RWPE2 (cell line): ENCODE measurements around the gene CPLX4.

Experiments used
- ATAC-seq: fragments of 200-7000 bp; cut with Tn5 transposase; 3 replicates; pipeline ENCODE4 v1.9.1; 2021; ENCODE audit warnings: low read depth
- DNase-seq: peaks from one replicate; pipeline ENCODE4 v3.0.0-alpha.2; 2020; ENCODE audit warnings: low spot score
- H3K27ac ChIP-seq: fragments of 450-650 bp; 2 replicates; pipeline ENCODE4 v1.5.1; 2017; ENCODE audit warnings: mild to moderate bottlenecking; ENCODE audit not compliant: poor library complexity, severe bottlenecking
- H3K27me3 ChIP-seq: fragments of 250-450 bp; sonication (Bioruptor Pico); 2 replicates; pipeline ENCODE4 v1.5.1; 2021; ENCODE audit warnings: mild to moderate bottlenecking, moderate library complexity; ENCODE audit not compliant: insufficient read depth, poor library complexity, severe bottlenecking
- H3K36me3 ChIP-seq: fragments of 250-450 bp; sonication (Bioruptor Pico); 2 replicates; pipeline ENCODE4 v1.5.1; 2020; ENCODE audit warnings: low read depth, mild to moderate bottlenecking, moderate library complexity
- H3K4me1 ChIP-seq: fragments of 250-450 bp; sonication (Bioruptor Pico); 2 replicates; pipeline ENCODE4 v1.5.1; 2021; ENCODE audit warnings: mild to moderate bottlenecking, moderate library complexity; ENCODE audit not compliant: insufficient read depth, poor library complexity, severe bottlenecking
- H3K4me3 ChIP-seq: fragments of 250-450 bp; sonication (Bioruptor Pico); 2 replicates; pipeline ENCODE4 v1.5.1; 2021; ENCODE audit warnings: mild to moderate bottlenecking, moderate library complexity; ENCODE audit not compliant: severe bottlenecking
- H3K9me3 ChIP-seq: fragments of 250-450 bp; sonication (Bioruptor Pico); 2 replicates; pipeline ENCODE4 v1.5.1; 2021; ENCODE audit warnings: mild to moderate bottlenecking, moderate library complexity; ENCODE audit not compliant: severe bottlenecking
- CTCF ChIP-seq: fragments of 450-650 bp; IDR thresholded peaks from one replicate; pipeline ENCODE4 v1.5.1; 2017; ENCODE audit warnings: mild to moderate bottlenecking, moderate library complexity; ENCODE audit not compliant: poor library complexity, severe bottlenecking

The CPLX4 gene

GRCh38 chr18:59269563-59270119, 48.8 kb downstream of the CPLX4 start:
- Histone ChIP-seq H3K9me3 (no peaks in the 10 kb centered on the region), H3K27ac (no peak overlapping the region), H3K36me3 (no peaks in the 10 kb centered on the region), H3K27me3 (peaks cover 99% of the 10 kb centered on the region), H3K4me1 (no peaks in the 10 kb centered on the region), H3K4me3 (no peak overlapping the region)
- ATAC-seq (no peak), DNase-seq (no peak)
- TF ChIP-seq CTCF, result no peak

DNA sequence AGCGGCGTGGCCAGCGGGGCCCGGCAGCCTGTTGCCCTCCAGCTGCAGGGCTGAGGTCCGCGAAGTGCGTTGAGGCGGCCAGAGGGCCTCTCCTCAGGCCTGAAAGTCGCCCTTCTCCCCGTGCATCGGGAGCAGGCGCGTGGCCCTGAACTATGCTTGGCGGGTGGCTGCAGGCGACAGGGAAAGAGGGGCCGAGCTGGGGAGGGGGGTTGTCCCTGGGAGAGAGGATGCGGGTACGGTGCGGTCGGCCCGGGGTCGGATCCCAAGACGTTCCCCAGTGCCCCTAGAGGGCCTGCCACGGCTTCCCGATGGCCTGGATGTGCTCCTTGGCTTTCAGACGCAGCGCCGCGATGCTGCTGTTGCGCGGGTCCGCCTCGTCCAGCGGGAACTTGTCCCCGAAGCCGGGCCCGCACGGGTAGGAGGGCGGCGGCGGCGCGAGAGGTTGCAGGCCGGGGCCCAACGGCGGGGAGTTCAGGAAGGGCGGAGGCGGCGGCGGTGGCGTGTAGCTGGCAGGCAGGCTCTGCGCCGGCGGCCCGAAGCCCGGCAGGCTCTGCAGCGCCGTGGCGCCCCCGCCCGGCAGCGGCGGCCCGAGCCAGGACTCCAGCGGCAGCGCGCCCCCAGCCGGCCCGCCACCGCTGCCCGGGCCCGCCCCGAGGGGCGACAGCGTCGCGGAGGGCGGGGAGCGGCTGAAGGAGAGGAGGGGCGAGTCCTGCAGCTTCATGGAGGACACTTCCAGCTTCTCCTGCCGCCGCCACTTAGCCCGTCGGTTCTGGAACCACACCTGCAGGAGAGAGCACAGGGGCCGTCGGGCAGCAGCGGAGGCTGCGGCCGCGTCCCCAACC, 49.5 kb downstream of the CPLX4 start:
- Histone ChIP-seq H3K4me1 (no peaks in the 10 kb centered on the region), H3K27me3 (peaks cover 99% of the 10 kb centered on the region), H3K4me3 (no peak overlapping the region), H3K9me3 (no peaks in the 10 kb centered on the region), H3K36me3 (no peaks in the 10 kb centered on the region), H3K27ac (no peak overlapping the region)
- DNase-seq (no peak), ATAC-seq (peak; percentile 16; the same call in 1 of the 3 replicates)
- TF ChIP-seq CTCF, result peak; percentile 33

GRCh38 chr18:59268127-59268720, 50.2 kb downstream of the CPLX4 start:
- no peaks in the 10 kb centered on the region for H3K36me3 ChIP-seq
- ATAC-seq (no peak), DNase-seq (no peak)
- no peaks in the 10 kb centered on the region for H3K9me3 ChIP-seq
- no peak overlapping the region for H3K4me3 ChIP-seq
- no peak for TF ChIP-seq CTCF
- H3K27ac ChIP-seq, result no peak overlapping the region
- no peaks in the 10 kb centered on the region for H3K4me1 ChIP-seq
- peaks cover 99% of the 10 kb centered on the region for H3K27me3 ChIP-seq

GRCh38 chr18:59267503-59268126, 50.8 kb downstream of the CPLX4 start:
- no peaks in the 10 kb centered on the region for H3K36me3 ChIP-seq
- H3K27me3 ChIP-seq, result peaks cover 99% of the 10 kb centered on the region
- TF ChIP-seq CTCF, result no peak
- DNase-seq (no peak), ATAC-seq (peak; percentile 66)
- no peak overlapping the region for H3K4me3 ChIP-seq
- no peaks in the 10 kb centered on the region for H3K4me1 ChIP-seq
- no peaks in the 10 kb centered on the region for H3K9me3 ChIP-seq
- H3K27ac ChIP-seq, result no peak overlapping the region
